ENCODE measurements around the gene SEC14L5.
"Not testable (repeated sequence)": the region's sequence is repeated elsewhere in the genome, so short reads cannot be mapped to it uniquely, and the experiment has no call there.

The SEC14L5 gene

DNA sequence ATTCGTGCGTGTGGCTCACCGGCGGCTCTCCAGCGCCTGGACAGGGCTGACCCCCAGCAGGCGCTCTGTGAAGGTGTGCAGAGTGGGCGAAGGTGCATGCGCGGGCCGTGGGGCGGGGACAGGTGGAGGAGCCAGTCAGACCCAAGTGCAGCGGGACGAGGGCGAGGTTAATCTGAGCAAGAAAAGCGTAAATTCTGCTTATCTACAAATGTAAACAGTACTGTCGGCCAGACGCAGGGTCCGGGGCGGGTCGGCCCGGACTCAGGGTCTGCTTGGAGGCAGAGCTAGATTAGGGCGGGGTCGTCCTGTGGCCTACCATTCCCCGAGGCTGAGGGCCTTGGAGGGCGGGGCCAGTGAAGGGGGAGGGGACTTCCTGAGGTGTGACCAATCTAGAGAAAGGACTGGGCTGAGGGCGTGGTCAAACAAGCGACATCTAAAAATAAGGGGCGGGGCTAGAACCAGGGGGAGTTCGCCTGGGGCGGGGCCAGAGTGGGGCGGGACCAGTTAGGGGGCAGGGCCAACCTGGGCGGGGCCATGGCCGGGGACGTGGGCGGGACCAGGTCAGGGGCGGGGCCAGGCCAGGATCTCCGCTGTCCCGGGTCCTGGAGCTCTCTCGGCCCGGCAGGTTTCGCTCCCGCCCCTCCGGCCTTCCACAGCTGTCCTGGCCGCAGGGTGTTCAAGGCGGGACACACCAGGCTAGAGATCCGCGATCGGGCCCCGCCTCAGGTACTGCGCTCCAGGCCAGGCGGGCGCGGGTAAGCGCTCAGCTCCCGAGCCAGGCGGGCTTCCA is at the start of gene SEC14L5:
Gene SEC14L5 (plus strand): TSS at position 611 of the 790 bp plus-strand sequence. CDS start 994 bp downstream, outside the sequence.
- peak; percentile 93 for DNase-seq

DNA sequence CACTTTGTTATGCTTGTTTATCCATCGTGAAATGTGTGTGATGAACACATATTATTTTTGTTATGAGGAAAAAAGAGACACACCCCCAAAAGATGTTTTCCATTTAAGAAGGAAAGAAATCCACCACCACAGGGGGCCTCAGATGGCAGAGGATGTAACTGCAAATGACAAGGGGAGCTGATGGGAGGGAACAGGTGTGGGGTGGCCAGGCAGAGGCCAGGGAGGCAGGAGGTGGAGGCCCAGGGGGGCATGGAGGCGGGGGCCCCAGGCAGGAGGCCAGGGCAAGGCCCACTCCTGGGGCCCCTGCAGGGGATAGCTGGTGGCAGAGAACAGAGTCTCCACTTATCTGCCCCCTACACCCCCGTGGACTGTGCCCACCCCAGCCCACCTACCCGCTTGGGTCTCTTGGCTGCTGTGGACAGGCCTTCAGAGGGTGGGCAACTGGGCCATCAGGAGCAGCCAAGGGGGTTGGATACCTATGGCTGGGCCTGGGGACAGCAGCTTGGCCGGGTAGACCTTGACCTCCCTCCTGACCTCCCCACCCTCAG is 49.2 kb upstream of the SEC14L5 start:
- DNase-seq: no peak

DNA sequence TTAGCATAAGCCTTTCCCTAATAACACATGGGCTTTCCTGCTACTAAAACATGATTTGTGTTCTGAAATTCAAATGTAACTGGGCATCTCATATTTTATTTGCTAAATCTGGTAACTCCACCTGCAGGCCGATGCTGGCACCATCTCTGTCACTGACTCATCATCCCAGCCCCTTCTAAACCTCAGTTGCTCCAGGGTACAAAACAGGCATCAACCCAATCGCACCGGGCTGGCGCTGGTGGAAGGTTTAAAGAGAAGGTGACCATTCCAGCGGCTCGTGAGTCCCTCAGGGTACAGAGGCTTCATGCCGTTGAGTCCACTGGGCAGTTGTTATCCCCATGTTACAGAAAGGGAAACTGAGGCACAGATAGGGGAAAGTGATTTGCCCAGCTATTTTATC is 48.3 kb upstream of the SEC14L5 start:
- DNase-seq: no peak

DNA sequence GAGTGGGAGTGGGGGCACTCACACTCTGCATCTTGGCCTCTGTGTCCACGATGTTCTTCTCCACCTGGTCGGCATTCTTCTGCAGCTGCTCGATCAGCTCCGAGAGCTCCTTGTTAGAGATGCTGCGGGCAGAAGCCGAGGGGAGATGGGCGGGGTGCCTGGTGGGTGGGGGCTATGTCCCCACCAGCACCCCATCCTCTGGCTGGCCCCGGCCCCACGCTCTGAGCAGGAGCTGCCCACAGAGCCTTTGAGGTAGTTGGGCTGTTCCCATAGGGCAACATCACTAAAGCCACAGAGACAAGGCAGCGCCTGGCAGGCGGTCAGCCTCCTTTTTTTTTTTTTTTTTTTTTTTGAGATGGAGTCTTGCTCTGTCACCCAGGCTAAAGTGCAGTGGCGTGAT is 47.3 kb upstream of the SEC14L5 start:
- no peak for DNase-seq

DNA sequence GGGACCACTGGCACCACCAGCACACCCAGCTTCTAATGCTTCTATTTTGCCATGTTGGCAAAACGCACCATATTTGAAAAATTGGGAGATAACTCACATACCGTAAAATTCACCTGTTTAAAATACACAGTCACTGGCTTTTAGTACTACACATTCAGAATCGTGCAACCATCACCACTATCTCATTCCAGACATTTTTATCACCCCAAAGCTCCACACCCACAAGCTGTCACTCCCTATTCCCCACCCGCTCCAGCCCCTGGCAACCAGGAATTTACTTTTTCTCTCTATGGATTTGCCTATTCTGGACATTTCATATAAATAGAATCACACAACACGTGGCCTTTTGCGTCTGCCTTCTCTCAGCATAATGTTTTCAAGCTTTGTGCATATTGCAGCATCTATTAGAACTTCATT is 46.2 kb upstream of the SEC14L5 start:
- no peak for DNase-seq

DNA sequence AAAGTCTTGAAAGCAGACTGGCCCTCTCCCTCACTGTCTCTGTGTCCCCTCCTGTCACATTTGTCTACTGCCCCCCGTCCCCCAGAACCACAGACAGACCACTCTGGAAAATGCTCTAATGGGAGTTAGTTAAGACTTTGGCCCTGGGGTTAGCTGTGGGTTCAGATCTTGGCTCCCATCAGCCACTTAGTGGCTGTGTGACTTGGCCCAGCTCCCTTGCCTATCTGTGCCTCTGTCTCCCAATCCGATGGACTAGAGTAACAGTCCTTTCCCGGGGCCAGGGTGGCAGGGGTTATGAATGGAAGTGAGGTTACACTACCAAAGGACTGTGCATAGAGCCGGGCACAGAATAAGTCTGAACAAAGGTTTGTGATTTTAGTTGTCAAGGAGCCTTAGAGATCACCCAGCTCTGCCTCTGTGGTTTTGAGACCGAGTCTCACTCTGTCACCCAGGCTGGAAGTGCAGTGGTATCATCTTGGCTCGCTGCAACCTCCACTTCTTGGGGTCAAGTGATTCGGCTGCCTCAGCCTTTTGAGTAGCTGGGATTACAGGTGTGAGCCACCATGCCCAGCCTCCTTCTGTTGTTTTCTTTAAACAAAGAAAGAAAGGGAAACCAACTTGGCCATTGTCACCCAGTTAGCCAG is 44.9 kb upstream of the SEC14L5 start:
- no peak for DNase-seq

DNA sequence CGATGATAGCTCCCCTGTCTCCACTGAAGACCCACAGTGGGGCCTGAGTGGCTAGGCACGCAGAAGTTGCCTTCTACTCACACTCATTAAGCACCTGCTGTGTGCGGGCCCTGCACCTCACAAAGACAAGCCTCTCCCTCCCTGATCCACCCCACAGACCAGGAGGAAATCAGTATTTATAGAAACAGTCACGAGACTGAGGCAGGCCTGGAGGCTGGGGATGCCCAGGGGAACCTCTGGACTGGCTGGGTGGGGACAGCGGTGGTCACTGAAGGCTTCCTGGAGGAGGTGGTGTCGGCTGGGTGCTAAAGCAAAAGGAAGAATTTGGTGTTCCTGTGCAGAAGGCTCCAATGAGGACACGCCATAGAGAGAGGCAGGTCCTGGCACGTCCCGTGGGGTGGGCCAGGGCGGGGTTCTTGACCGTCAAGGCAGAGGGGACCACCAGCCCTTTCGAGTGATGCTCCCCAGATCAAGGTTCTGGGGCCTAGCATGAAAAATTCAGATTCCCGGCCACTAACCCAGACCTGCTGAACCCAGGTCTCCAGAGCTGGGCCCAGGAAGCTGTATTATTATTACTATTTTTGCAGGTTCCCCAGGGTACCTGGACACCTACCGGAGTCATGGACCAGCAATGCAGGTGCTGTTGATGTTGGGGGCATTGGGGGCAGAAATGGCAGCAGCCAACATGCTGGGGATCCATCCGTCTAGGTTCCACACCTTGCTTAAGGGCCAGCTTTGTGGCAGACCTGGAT is 44.2 kb upstream of the SEC14L5 start:
- no peak for DNase-seq

DNA sequence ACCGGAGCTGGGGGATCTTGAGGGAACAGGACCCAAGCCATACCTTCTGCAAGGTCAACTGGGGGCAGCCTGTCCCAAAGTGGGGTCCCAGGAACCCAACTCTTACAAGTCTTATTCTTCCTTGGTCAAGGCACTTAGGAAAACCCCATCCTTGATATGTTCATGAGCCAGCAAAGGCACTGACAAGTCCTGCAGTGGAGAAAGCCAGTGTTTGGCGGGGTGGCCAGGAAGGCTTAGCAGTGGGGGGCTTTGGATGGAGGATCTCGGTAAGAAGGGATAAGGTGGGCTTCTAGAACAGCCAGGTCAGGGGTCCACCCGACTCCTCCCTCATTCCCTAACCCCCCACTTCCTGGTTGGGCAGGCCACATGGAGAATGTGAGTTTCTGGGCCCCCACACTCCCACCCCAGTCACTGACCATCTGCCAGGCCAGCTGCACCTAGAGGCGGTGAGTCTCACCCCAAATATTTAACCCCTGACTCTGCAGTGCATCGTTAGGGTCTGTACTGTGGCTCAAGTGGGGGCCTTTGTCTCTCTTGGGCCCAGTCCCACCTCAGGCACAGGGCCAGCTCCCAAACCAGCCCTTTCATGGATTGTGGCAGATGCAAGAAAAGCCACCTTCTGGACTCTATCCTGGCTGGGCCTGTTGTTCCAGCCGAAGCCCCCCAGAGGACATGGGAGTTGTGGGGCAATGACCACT is 43.5 kb upstream of the SEC14L5 start:
- DNase-seq: no peak

DNA sequence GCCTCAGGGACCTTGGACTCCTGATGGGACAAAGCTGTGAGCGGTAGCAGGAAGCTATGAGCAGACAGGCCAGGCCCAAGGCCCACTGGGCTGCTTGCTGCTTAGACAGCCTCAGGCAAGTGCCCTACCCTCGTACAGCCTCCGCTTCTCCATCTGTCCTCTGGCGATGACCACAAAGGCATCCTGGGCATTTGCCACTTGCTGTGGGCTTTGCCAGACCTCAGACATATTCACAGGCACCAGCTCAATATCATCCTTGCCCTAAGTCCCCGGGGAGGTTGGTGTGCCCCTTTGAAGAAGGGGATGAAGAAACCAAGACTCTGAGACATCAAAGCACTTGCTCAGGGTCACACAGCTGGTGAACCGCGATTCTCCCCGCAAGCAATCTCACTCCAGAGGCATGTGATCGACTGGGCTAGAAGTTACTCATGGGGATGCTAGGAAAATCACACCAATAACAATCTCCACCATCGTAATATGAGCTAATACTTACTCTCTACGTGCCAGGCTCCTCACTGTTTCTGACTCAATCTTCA is 42.8 kb upstream of the SEC14L5 start:
- no peak for DNase-seq

DNA sequence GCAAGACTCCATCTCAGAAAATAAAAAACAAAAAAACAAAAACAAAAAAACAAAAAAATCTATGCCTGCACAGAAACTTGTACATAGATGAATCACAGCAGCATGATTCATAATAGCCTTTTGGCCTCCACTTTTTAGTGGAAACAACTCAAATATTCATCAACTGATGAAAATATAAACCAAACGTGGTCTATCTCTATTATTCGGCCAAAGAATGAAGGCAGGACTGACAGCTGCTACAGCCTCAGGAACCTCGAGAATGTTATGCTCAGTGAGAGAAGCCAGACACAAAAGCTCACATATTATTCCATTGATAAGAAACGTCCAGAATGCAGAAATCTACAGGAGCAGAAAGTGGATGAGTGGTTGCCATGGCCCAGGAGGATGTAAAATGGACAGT is 41.0 kb upstream of the SEC14L5 start:
- no peak for DNase-seq

DNA sequence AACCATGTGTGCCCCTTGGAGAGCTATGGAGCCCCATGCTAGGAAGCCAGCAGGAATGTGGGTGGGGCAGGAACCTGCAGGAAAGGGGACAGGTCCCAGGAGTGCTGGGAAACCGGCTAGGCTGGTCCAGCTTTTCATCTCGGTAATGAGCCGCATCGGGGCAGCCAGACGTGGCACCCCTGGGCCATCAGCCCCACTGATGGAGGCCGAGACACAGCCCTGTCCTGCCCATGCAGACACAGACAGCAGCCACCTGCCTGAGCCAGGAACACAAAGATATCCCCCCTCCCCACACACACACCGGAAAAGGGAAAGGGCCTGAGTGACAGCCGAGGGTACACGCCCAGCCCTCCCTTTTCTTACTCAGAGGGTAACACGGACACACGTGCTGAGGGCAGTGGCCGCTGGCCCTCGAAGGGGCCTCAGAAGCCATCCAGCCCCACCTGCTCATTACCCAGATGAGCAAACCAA is 39.3 kb upstream of the SEC14L5 start:
- no peak for DNase-seq

DNA sequence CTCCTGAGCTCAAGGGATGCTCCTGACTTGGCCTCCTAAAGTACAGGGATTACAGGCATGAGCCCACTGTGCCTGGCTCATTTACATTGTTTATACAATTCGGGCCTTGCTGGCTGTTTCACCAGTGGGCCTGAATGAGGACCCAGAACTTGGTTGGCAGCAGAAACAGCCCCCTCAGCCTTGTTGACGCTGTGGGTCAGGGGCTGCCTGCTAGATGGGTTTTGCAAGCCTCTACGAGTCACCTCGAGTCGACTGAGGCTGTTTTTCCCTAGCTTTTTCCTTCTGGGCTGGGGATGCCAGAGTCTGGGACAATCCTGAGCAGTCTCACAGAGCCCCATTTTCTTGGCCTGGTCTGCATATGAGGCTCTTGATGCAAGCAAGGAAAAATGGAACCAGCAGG is 37.3 kb upstream of the SEC14L5 start:
- DNase-seq: no peak

DNA sequence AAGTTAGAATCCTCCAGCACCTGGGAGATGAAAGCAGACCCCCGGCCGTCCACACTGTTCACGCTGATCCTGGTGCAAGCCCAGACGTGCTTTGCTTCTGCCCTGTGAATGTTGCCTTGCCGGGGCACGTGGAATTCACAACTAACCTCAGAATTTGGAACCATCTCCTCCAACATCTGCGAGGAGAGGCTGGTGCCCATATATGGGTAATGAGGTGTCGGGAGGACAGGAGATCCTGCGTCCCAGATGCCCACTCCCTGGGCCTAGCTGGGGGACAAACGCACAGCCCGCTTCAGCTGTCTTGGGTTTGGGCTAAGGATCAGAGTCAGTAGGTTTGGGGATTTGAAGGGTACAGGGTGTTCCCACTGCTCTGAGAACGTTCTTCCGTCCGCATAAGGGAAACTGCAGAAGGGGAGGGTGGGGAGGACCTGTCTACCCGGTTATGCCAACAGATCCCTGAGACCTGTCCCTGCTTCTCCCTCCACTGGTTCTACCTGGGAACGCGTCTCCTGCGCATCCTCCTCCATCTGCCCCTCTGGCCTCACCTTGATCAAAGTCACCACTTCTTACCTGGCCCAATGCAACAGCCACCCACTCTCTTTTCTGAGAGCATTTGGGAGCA is 35.3 kb upstream of the SEC14L5 start:
- no peak for DNase-seq

DNA sequence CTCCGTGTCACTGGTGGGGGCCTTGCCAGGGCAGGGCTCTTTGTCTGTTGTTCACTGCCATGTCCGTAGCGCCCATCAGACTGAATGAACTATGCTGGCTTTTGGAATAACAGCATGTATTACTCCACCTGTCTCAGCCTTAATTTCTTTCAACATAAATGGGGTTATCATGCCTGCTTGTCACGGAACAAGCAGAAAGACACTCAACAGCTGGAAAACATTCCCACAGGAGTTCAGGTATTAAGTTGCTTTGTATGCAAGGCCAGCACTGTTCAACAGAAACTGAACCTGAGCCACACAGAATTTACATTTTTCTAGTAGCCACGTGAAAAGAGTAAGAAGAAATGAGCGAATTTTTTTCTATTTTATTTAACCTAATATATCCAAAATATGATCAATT is 34.3 kb upstream of the SEC14L5 start:
- DNase-seq: no peak

DNA sequence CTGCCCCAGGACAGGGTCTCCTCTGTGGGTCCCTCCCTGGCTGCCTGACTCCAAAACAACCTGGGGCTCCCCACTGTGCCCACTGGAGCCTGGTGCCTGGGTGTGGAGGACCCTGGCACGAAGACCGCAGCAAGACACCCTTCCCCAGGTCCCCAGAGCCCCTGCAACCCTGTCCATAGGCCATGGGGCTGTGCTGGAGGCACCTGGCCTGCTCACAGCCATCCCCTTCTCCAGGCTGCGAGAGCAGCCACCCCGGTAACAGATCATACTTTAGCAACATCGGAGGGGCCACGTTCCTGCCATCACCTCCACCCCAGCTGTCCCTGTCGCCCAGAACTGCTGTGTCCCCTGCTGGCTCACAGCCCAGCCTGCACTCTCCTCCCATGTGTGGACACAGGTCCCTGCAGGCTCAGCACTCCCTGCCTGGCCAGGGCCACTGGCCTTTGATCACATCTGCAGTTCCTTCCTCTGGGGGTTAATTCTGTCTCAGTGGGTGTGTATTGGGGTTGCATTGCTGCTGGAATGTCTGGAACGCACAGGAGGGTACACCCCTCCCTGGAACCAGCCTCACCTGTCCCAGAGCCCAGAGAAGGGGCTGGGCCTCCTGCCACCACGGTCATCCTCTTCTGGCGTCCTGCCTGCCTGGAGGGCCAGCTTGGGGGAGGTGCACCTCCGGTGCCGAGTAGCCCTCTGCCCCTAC is 33.4 kb upstream of the SEC14L5 start:
- no peak for DNase-seq

DNA sequence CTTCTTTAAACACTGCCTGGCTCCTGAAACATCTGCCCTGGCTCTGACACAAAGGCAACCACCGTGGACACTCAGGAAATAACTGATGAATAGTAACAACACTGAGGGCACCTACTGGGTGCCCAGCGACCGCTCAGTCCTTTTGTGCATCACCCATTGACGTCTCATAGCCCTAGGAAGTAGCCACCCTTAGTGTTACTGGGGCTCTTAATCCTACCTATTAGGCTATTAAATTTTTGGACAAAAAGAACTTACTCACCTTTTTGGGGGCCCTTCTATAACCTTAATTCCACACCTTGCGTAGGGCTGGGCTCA is 32.9 kb upstream of the SEC14L5 start:
- no peak for DNase-seq

DNA sequence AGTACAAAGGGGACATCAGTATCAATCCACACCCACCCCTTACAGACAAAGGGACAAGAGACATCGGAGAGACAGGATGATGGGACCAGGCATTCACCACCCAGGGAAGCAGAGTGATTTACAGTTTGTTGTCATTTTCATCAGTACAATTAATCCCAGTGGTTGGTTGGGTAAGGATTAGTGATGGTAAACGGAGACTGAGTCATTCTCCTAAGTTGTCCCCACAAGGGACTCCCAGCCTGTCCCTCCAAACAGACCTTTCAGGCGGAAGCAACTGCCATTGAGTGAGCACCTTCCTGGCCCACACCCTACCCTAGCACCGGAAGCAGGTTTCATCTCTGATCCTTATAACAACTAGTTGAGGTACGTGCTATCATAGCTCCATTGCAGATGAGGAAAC is 32.3 kb upstream of the SEC14L5 start:
- DNase-seq: no peak

DNA sequence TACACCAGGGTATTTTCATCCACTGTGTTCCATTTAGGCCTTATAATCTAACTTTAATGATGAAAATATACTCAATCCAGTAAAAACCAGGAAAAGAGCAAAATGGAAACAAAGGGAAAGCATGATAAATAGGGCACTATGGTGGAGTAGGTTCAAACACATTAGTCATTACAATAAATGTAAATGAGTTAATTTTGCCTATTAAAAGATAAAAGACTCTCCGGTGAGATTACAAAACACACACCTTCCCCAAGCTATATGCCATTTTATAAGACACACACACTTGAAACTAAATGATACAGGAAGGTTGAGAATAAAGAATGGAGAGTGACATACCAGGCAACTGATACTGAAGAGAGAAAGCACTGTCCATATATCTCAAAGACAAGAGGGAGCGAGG is 31.2 kb upstream of the SEC14L5 start:
- no peak for DNase-seq

DNA sequence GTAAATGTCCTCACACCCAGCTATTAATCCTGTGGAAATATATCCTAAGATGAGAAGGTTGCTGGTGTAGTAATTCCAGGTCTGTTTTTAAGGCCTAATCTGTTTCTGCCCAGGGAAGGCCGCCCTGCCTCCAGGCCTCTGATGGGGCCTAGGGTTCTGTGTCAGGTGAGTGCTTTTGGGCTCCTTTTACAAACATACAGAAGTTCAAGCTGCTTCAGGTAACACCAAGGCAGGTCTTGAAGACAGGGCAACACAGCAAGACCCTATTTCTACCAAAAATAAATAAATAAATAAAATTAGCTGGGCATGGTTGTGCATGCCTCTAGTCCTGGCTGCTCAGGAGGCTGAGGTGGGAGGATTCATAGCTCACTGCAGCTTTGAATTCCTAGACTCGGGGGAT is 30.5 kb upstream of the SEC14L5 start:
- DNase-seq: no peak

DNA sequence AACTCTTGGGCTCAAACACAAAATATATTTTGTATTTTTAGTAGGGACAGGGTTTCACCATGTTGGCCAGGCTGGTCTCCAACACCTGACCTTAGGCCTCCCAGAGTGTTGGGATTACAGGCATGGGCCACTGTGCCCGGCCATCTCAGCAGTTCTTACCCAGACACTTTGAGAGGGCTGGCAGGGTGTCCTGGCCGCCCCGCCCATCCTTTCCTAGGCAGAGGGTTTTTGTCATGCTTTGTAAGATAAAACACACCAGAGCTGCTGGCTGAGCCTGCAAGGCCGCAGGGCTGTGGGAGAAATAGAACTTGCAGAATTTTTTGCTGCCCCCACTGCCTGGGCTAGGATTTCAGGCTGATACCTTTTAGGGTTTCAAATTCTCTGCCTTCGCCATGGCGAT is 29.9 kb upstream of the SEC14L5 start:
- no peak for DNase-seq

DNA sequence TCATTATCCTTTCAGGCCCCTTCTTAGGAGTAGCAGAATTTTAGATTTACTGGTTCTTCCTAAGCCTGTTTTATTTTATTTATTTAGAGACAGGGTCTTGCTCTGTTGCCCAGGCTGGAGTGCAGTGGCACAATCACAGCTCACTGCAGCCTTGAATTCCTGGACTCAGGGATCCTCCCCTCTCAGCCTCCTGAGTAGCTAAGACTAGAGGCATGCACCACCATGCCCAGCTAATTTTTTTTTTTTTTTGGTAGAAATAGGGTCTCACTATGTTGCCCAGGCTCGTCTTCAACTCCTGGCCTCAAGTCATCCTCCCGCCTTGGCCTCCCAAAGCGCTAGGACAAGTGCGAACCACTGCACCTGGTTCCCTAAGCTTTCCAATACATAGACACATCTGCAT is 28.5 kb upstream of the SEC14L5 start:
- DNase-seq: not testable (repeated sequence)

DNA sequence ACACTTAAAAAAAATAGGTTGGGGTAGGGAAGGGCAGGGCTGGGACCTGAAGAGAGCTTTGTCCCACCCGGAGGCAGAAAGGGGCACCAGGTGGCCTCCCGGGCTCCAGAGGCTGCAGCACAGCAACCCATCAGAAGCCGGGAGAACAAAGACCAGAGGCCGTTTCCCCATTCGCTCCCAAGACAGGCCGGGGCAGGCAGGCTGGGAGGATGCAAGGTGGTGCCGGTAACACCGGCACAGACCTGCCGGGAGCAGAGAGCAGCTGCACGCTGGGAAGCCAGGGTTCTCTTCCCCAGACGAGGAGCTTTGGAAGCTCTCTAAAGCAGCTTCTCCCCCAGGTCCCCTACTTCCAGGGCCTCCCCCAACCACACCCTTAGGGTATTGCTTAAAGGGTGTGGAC is 26.7 kb upstream of the SEC14L5 start:
- no peak for DNase-seq
